Activated CD8-positive, alpha-beta memory T cell treated with anti-CD3 and anti-CD28 coated beads, Interleukin-2, amount 50 U/mL, for 24 hours (primary cell): ENCODE measurements around the gene C12orf60.

Experiments
- DNase-seq: peaks from one replicate; pipeline ENCODE4 v3.0.0-alpha.2; 2020; ENCODE audit errors: extremely low read depth

Gene C12orf60

DNA sequence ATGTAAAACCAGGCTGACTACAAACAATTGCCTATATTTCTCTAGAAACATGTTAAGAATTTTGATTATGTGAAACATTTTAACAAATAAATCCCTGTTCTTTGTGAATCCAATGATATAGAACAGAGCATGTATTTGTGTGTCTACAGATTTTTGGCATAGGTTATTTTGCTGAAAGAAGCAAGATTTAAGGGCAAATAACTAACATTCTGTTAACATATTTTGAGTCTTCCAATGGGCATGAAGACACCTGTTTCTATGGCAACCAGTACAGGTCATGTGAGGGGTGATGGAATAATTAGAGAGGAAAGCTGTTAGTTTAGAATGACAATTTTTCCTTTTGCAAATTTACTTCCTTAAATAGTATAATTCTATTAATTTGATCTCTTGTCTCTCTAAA is 31.0 kb downstream of the C12orf60 start:
- DNase-seq: no peak

DNA sequence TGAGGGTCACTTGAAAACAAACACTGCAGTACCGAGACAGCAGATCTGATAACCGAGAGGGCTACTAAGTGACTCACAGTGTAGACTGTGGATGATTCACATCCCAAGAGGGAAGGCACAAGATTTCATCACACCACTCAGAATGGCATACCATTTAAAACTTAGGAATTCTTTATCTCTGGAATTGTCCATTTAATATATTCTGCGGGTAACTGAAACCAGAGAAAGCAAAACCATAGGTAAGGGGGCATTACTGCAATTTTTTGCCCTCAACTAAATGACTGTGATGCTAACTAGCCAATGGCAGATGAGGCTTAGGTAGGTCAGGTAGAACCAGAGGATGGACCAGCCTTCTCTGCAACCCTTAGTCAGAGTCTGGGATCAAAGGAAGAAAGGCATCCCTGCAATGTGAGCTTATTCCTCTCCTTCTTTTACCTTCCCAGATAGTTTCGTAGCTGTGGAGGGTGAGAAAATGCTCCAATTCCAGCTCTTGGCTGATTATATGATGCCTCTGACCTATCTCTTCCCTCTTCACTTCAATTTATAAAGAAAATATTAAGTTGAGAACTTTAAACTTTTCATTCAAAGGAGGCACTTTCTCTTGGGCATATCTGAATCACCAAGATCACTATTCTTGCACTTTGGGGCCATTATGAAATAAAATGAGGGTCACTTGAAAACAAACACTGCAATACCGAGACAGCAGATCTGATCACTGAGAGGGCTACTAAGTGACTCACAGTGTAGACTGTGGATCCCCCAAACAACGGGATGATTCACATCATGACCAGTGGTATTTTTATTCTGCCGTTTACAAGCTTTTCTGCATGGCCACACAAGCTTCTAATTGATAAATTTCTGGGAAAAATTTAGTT is 33.1 kb downstream of the C12orf60 start:
- DNase-seq: no peak

DNA sequence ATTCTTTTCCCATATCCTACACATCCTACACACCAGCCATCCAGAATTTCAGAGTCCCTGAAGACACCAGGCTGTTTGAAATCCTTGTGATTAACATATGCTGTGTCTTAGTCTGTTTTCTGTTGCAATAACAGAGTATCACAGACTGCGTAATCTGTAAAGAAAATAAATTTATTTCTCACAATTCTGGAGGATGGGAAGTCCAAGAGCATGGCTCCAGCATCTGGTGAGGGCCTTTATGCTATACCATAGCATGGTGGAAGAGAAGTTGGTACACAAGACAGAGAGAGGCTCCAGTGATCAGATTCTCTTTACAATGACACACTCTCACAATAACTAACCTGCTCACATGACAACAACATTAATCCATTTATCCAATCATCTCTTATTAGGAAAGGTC is 35.8 kb downstream of the C12orf60 start:
- no peak for DNase-seq

- no peak for DNase-seq
These were observed 37.1 kb downstream of the C12orf60 start for GRCh38 chr12:14840616-14841015.

DNA sequence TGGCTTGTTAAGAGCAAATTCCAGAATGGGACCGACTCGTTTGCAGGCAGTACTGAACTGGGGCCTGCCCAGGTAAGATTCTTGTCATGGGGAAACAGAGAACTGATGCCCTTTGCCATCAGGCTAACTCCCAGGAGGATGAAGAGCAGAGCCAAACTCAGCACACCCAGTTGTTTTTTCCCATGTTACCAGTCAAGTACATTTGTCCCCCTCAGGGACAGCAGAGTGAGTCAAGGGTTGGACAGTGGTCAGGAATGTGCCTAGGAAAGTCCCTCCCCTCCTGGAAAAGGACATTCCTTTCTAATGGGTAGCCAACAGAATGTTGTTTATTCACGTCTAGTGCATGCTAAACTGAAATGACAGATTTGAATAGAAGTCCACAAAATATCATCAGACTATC is 38.3 kb downstream of the C12orf60 start:
- DNase-seq: no peak

DNA sequence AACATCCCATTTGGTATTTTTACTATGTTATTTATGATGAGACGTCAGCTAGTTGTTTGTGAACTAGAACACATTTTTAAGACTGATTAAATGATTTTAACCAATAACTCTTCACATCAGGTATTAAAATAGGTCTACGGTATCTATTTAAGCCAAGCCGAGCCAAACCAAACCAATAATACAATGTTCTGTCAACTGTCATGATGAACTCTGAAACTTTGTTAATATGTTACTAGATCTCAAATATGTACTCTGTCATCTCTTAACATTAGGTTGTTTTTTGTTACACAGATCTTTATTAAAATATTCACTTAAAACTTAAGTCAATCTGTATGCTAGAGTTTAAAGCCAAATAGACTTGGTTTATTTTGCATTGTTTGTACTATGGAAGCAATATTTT is 38.8 kb downstream of the C12orf60 start:
- DNase-seq: no peak

GRCh38 chr12:14843425-14843887 is 40.0 kb downstream of the C12orf60 start, which contains the start of gene ART4:
Gene ART4 (minus strand): TSS chr12:14843526. CDS start chr12:14843113, 413 bp downstream.
- DNase-seq: no peak

DNA sequence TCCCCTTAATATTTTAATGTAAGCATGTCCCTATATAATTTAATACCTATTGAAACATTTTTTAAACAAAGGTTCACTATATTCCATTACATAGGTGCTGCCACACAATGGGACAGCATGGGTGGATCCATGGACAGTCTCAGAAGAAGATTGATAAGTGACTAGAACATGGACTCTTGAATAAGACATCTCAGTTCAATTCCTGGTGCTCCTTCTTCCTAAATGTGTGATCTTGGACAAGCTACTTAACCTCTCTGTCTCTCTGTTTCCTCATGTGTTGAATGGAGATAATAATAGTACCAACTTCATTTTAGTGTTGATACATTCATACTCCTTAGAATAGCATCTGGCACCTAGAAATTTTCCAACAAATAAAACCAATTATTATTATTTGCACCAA is 40.9 kb downstream of the C12orf60 start:
- no peak for DNase-seq

GRCh38 chr12:14845350-14845750 is 41.9 kb downstream of the C12orf60 start:
- no peak for DNase-seq

DNA sequence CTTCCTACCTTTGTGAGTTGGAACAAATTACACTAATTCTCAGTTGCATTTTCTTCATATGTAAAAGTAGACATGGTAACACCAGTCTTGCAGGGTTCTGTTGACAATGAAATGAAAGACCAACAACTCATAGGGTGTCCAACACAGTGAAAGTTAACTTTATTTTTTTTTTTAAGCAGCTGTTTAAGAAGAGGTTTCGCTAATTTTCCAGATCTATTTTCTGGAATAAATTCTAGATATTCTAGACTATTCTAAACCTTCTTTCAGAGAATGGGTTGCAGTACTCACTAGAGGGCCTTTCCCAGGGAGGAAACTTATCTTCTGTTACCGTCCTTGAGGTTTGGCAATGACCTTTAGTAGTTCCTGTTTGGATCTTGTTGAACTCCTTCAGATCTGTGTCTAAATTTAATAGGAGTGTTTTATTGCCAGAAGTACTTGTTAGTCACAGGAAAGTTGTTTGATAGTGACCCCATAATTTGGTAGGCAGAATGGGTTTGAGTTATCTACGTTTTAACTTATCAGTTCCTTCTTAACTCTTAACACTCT is 42.6 kb downstream of the C12orf60 start:
- DNase-seq: no peak

DNA sequence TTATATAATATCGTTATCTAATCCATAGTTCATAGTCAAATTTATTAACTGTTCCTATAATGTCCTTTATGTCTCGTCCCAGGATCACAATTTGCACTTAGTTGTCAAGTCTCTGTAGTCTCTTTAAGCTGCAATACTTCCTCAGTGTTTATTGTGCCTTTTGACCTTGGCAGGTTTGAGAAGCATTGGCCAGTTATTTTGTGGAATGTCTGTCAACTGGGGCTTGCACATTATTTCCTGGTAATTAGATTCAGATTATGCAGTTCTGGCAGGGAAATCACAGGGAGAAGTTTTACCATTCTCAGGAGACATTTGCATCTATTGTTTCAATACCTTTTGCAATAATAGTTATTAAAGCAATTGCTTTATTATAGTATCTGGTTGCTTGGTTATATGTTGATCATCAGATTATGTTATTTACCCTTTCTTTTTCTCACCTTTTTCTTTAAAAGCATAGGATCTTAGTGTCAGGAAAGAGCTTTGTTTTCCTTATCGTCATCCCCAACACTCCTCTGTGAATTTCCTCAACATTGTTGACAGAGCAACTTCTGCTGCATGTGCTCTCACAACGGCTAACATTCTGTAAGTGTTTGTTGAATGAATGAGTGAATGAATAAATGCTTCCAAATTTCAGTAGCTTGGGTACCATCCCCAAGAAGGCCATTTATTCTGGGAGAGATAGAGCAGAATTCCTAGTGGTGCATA is 43.6 kb downstream of the C12orf60 start:
- no peak for DNase-seq

- no peak for DNase-seq
These were observed 46.2 kb downstream of the C12orf60 start for GRCh38 chr12:14849661-14850060.

- no peak for DNase-seq
These were observed 47.6 kb downstream of the C12orf60 start for GRCh38 chr12:14850929-14851663.

GRCh38 chr12:14852880-14853279 is 49.4 kb downstream of the C12orf60 start:
- DNase-seq: no peak

GRCh38 chr12:14853961-14854360 is 50.5 kb downstream of the C12orf60 start:
- no peak for DNase-seq

- no peak for DNase-seq
These were observed 51.2 kb downstream of the C12orf60 start for GRCh38 chr12:14854586-14855183.

- no peak for DNase-seq
These were observed 55.0 kb downstream of the C12orf60 start for GRCh38 chr12:14858513-14858912.

DNA sequence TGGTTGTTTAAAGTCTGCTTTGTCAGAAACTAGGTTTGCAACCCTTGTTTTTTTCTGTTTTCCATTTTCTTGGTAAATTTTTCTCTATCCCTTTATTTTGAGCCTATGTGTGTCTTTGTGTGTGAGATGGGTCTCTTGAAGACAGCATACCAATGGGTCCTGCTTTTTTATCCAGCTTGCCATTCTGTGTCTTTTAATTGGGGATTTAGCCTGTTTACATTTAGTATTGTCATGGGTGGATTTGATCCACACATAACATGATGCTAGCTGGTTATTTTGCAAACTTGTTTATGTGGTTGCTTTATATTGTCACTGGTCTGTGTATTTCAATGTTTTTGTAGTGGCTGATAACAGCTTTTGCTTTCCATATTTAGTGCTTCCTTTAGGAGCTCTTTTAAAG is 57.0 kb downstream of the C12orf60 start:
- no peak for DNase-seq

DNA sequence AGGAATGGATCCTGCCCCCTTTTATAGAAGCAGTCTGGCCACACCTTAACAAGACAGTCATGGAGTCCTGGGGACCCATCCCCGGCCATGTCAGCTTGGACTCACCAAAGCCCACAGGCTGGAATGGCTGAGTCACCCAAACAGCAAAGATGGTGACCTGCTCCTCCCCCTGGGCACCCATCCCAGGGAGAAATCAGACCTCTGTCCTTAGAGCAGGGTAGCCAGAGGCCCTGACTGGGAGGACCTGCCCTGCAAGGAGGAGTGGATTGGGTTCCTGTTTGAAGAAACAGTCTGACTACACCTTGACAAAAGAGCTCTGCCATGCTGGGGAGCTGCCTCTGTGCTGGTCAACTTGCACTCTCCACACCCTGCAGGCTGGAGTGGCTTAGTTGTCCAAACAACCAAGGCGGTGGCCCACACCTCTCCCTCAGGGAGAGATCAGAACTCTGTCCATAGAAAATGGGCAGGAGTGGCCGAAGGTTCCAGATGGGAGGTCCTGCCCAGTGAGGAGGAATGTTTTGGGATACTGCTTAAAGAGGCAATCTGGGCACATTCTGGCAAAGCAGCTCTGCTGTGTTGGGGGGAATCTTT is 65.5 kb downstream of the C12orf60 start:
- DNase-seq: no peak

DNA sequence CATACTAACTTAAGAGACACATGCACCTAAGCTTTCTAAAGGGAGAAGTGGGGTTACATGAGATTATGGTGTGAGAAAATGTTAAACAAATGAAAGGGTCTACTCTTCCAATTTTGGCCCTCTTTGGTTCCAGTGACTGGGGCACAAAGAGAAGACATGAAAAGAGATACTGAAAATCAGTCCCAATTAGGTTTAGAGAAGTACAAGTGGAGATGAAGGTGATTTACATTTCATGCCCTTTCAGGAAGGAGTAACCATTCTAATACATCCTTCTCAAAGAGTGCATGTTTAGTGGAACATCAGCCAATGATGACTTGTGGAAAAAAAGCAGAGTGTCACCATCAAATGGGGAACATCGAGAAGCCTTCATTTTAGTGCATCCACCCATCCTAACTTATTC is 67.8 kb downstream of the C12orf60 start:
- no peak for DNase-seq

GRCh38 chr12:14871886-14872285 is 68.4 kb downstream of the C12orf60 start:
- DNase-seq: no peak
